Smooth muscle cell of the umbilical artery (primary cell): ENCODE data around the gene PON2. TPM values are rescaled to one million over a fixed set of nuclear protein-coding genes. Genes with fewer than 3 reads are reported as not detected.

Experiments used
- total RNA-seq: library from RNA; depleted of rRNA; stranded (reverse); fragments of >200 nt; gene quantifications from 2 replicates; pipeline ENCODE4 v1.2.3, GENCODE V29; 2014

Gene PON2
- 107 and 120 TPM in 2 replicates for total RNA-seq

GRCh38 chr7:95434557-95435421 lies at the start of gene PON2:
Gene PON2, minus strand, starts transcription at chr7:95435028. Its CDS starts 77 bp downstream, at chr7:95434951.

DNA sequence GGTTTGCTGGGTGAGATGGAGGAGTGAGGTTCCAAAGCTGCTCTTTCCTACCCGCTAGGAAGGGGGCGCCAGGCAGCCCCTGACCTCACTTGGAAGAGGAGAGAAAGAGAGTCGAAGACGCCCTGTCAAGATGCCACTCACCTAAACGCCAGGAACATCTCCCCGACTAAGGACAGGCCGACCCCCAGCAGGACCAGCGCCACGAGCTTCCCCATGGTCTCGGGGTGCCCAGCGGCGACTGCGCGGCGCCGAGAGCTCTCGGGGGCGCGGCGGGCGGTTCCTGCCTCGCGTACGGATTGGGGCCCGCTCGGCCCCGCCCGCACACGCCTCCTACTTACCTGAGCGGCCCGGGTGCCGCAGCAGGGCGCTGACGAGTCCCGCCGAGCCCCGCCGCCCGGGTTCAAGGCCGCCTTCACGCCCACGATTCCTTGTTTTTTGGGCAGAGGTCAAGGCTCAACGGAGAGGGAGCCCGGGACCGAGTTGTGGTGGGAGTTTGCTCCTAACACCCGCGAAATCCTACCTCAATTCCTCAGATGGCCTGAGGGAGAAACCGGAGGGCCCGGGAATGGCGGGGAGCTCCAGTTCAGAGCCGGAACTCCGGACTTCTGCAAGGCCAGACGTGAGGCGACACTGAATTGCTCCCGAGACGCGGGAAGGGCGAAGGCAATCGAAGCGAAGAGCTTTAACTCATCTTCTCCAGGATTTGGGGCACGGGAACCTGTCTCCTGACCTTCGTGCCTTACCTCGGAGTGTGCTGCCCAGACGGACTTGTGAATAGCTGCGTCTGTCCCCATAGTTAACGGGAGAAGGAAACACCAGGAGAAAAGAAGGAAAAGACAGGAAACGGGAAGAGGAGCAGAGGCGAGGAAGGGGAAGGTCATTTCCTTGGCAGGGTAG lies 38.4 kb downstream of the PON2 start, which contains the start of gene PON3:
Gene PON3 (minus strand): TSS at position 240 of the 897 bp plus-strand sequence. CDS start 25 bp downstream, at position 215.

Other genes starting within 250 kb of the PON2 start
- gene PON1, start 110.5 kb downstream of the PON2 start, total RNA-seq, result not detected in 2 replicates
- gene PON3, start 38.7 kb downstream of the PON2 start, total RNA-seq, result not detected in 2 replicates
- gene ASB4, start 50.9 kb upstream of the PON2 start, total RNA-seq, result not detected in 2 replicates
- under 0.01 TPM in 1 of 2 replicates, not detected in the other for gene PDK4, start 161.5 kb upstream of the PON2 start, total RNA-seq